HG03045 (cell line): ENCODE results near the gene TAF3.
A peak's percentile ranks its signal among the peaks of the same experiment; 100 is the strongest.
"Not testable (repeated sequence)": the region's sequence is repeated elsewhere in the genome, so short reads cannot be mapped to it uniquely, and the experiment has no call there.

Experiments used
- ATAC-seq: cut with Tn5 transposase; IDR thresholded peaks from one replicate; pipeline ENCODE4 v1.9.1; 2021; ENCODE audit warnings: mild to moderate bottlenecking, moderate library complexity; ENCODE audit not compliant: unreplicated experiment

Gene TAF3

DNA sequence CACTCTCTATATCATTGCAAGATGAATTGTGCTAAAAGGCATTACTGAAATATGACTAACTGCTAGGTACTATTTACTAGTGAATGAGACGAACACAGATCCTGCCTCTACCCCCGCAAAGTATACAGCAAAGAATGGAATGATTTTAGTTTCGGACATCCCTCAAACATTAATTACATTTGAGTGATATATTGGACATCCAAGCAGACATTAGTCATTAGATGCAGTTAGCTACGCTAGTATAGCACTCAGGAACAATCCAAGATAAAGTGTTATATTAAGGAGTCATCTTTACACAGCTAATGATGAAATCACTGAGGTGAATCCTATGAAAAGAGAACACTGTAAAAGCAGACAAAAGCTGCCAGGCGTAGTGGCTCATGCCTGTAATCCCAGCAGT, 7.3 kb upstream of the TAF3 start:
- no peak for ATAC-seq

DNA sequence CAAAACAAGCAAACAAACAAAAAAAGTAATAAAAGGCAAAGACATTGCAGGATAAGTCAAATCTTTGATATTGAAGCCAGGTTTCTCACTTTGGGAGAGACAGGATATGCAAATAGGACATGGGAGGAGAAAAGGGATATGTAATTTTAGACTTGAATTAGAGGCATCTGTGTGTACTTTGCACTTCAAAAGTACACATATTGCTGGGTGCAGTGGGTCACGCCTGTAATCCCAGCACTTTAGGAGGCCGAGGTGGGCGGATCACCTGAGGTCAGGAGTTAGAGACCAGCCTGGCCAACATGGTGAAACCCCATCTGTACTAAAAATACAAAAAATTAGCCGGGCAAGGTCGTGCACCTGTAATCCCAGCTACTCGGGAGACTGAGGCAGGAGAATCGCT, 6.6 kb upstream of the TAF3 start:
- ATAC-seq: not testable (repeated sequence)

DNA sequence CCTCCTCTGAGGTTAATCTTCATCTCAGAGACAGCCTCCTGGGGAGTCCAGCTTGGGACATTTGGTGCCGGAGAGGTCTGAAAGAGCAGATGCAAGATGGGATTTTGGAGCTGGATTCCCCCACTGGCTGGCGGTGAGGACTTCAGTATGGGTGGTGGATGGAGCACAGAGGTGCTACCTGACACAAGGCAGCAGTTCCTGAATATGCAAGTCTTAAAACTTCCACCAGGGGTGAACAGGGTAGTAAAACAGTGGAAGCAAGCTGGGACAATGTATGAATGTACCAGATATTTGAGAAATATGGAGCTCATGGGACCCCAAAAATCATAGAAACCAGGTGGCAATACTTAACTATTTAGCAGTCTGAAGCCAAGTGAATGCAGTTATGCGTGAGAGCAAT, 4.8 kb upstream of the TAF3 start:
- no peak for ATAC-seq

DNA sequence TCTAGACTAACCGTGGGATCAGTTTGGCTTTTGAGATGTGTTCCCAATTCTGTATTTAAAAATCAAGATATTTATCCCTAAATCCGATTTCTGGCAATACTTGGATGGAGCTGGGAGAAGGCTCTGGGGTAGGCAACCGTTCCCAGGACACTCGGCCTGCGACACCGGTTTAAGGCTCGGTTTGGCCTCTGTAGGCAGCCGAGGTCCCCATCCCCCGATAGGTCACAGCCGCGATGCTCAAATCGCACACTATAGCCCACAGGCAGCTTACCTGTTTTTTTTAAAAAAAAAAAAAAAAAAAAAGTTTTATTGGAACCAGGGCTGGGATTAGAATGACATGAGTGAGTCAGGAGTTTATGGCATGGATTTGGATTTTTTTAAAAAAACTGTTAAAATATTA, 729 bp upstream of the TAF3 start:
- no peak for ATAC-seq

DNA sequence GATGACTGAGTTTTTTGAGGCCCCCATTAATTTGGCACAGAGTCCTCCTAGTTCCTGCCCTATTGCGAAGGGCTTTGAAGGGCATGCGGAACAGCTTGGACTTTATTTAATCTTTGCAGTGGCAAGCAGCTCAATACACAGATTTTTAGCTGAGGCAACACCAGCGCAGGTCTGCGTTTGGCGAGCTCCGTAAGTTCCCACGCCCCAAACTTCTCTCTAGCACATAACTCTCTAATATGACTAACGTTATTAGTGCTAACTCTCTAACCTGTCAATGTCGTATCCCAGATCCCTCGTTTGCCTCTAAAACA, 366 bp upstream of the TAF3 start:
- ATAC-seq: no peak

DNA sequence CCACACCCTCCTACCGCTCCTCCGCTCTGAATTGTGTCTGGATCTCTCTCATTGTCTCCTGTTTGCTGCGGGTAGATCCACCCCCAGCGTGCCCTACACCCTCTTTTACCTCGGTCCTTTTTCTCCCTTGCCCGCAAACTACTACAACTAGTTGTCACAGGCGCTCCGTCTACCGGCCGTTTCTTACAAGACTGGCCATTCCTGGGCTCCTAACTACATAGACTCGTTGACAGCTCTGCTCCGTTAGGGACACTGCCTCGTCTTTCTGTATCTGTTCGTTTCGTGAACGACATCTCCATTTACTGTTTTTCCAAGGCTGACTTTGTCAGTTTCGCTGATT, 786 bp downstream of the TAF3 start:
- ATAC-seq: peak; percentile 28

DNA sequence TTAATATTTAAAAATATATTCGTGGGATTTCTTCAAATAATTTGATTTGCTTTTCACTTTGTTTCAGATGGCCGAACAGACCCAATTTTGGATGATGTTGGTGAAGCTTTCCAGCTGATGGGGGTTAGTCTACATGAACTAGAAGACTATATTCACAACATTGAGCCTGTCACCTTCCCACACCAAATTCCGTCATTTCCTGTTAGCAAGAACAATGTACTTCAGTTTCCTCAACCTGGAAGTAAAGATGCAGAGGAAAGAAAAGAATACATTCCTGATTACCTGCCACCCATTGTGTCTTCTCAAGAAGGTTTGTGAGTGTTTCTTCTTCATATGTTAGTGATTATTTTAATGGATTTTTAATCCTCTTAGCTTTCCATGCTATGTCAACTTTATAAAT, 5.9 kb downstream of the TAF3 start:
- no peak for ATAC-seq

DNA sequence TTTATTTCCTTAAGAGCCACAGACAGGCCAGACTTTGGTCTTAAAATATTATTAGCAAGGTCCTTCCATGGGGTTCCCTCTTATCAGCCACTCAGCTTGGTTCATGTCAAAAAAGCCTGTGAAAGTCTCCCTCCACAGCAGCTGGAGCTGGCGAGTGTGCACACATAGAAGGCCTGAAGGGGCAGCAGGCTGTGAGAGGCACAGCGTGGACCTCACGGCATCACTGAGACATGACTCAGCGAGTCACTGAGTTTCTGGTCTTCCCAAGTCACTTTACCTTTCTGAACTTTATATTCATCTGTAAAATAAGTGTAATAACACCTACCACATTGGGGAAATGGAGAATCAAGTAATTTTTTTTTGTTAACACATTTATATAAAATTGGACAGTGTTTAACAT, 8.7 kb downstream of the TAF3 start:
- ATAC-seq: no peak

DNA sequence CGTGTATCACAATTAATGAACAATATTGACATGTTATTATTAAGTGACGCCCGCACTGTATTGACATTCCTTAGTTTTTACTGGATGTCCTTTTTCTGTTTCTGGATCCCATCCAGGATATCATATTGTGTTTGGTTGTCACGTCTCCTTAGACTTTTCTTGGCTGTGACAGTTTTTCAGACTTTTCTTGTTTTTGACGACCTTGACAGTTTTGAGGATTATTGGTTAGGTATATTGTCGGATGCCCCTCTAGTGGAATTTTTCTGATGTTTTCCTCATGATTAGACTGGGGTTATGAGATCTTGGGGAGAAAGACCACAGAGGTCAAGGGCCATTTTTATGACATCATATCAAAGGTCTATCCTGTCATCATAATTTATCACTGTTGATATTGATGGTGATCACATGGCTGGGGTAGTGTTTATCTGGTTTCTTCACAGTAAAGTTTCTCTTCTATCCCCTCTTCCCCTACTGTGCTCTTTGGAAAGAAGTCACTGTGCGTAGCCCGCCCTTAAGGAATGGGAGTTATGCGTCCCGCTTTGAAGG, 11.1 kb downstream of the TAF3 start:
- no peak for ATAC-seq

DNA sequence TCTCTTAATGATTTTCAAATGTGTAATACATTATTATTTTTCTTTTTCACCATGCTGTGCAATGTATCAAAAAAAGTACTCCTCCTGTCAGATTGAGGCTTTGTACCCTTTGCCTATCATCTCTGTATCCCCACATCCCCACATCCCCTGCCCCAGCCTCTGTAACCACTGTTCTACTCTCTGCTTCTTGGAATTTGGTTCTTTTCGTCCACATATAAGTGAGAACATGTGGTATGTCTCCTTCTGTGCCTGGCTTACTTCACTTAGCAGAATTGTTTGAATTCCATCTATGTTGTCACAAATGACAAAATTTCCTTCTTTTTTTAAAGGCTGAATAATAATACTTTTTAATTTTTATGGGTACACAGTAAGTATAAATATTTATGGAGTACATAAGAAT, 13.8 kb downstream of the TAF3 start:
- no peak for ATAC-seq

DNA sequence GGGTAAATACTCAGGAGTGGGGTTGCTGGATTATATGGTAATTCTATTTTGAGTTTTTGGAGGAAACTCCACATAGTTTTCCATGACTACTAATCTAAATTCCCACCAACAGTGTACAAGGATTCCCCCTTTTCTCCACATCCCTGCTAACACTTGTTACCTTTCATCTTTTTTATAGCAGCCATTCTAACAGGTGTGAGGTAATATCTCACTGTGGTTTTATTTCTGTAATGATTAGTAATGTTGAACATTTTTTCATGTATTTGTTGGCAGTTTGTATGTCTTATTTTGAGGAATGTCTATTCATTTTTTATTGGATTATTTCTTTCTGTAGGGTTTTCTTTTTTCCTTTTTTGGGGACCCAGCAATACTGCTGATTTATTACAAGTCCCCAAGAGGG, 14.9 kb downstream of the TAF3 start:
- ATAC-seq: no peak

DNA sequence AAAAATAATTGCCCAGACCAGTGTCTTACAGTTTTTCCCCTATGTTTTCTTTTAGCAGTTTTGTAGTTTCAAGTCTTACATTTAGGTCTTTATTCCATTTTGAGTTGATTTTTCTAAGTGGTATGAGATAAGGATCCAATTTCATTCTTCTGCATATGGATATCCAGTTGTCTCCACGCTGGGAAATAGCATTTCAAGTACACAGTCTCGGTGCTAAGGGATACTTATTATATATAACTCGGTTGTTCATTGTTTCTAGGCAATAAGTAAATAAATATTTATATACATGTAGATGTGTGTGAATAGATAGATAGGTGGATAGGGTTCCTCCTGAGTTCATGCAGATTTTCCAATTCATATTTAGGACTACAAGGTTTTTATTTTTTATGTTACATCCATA, 16.0 kb downstream of the TAF3 start:
- no peak for ATAC-seq

DNA sequence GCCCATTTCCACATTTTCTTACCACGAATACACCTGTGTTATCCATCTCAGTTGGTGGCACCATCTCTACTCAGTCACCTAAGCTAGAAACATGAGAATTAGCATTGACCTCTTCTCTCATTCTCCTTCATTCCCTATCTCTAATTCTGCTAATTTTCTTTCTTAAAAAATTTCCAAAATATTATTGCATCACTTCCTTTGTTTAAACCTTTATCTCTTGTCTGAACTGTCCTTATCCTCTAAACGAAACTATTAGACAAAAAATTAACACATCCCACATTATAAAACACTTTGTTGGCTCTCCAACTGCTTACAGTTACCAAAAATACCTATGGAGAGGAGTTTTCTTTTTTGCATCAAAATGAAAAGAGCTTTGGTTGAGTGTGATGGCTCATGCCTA, 18.3 kb downstream of the TAF3 start:
- ATAC-seq: no peak

DNA sequence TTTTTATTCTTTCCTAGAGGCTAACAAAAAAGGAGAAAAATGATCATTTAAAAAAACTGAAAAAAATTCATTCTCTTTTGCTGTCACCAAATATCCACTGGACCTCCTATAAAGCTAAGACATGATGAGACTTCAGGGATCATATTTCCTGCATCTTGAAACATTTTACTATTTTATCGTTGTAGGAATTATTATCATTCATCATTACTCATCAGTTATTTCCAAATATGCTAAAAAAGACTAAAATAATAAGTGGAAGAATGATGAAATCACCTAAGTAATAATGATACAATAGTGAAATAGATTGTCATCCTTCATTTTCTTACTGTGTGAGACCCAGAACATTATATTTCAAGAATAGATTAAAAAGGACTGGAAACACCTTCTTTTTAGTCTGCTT, 28.3 kb downstream of the TAF3 start:
- ATAC-seq: no peak

DNA sequence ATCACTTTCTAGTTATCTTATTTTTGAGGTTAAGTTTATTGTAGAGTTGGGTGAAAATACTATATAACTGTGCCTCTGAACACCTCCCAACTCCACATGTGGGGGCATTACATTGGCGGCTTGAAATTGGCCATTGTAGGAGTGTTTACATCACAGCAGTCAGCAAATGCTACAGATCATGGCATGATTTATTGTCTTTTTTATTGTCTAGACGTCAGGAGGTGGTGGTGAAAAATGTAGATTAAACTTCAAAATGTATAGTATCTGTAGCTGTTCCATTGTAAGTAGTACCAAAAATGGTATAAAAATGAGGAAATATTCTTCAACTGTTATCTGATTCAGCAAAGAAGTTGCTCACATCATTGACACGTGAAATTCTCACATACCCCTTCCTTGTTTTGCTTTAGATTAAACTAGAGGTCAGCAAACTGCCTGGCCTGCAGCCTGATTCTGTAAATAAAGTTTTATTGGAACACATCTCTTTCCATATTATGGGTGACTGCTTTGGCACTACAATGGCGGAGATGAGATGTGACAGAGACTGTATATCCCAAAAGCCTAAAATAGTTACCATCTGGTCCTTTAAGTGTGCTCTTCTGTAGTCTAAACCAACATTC, 35.0 kb downstream of the TAF3 start:
- no peak for ATAC-seq

DNA sequence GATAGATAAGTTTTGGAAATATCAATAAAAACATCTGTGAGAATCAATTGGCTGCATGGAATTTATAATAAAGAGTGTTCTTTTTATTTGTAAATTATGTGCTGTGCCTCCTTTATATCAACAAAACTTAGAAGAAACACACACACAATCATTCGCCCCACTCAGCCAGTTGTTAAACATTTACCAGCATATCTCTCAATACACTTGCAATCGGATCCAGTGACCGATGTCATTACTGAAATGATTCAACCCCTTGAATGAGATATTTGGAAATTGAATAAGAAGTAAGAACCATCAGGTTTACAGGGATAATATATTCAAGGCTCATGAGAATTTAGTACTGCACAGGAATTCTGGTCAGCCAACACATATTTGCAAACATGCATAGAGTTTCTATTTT, 35.6 kb downstream of the TAF3 start:
- ATAC-seq: no peak

DNA sequence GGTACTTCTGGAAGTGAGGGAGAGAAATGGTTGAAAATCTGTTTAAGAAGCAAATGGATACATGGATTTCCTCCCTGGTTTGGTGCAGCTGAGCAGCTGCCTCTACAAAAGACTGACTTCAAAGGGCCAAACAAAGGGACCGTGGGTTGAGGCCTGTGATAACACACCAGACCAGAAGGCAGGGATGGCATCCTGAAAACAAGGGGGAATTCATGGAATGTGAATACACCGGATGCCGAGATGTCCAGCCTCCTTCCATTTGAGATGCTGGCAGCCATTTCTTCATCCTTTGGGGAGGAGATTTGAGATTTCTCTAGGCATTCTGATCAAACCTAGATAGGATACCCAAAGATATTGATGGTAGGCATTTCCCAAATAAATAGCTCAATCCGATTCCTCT, 36.9 kb downstream of the TAF3 start:
- no peak for ATAC-seq

DNA sequence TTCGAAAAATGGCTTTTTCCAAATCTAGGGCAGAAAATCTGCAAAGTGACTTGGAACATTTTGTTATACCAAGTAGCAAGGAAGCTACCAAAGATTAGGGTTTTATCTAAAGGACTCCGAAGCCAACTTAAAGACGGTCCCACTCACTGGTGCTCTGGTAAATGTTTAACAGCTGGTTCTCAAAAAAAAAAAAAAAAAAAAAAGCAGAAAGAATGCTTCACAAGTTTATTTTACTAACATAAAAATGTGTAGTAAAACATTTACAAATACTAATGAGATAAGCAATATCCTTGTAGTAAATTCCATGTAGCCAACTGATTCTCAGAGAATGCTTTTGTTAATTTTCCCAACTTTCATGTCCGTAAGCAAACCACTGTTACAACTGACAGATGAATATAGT, 38.4 kb downstream of the TAF3 start:
- no peak for ATAC-seq

DNA sequence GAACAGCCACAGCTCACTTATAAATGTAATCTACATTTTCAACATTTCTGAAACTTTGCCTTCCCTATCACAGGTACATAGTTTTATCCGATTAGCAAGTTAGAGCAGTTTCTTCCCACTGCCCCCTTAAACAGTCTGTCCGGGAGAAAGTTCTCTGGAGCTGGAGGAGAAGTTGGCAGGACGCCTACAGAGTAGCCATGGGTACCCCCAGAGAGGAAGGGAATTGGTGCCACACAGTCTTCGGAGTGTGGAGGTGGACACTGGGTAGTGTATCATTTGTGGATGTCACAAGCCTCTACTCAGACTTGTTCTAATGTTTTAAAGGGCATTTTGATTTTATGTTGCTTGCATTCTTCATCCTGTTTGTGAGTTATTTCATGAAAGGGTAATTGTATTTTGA, 39.0 kb downstream of the TAF3 start:
- no peak for ATAC-seq

DNA sequence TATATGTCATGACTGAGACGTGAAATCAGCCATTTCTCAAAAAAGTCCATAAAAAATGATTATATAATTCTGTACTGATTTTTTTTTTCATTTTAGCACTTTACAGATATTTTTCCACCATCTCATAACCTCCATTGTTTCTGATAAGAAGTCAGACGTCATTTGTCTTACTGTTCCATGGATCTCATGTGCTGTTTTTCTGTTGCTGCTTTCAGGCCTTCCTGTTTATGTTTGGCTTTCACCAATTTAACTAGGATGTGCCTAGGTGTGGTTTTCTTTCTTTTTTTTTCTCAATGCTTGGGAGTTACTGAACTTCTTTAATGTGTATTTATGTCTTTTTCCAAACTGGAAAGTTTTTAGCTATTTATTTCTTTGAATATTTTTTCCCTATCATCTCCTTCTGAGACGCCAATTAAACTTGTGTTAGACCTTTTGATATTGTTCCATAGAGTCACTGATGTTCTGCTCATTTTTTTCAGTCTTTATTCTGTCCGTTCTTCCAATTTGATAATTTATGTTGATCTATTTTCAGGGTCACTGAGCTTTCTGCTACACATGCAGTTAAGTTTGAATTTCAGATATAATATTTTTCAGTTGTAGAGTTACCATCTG, 43.3 kb downstream of the TAF3 start:
- ATAC-seq: no peak

DNA sequence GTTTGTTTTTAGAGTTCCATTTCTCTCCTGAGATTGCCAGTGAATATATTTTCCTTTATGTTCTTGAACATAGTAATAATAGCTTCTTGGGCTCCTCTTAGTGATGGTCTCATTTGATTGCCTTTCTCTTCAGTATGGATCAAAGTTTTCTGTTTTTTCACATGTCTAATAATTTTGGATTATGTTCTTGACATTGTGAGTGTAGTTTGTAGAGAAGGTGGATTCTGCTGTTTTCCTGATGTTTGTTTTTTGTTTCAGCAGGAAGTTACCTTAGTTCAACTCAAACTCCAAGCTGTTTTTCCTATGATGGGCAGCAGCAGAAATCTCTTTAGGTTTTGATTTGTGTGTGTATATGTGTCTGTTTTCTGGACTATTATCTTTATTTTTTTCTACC, 43.8 kb downstream of the TAF3 start:
- no peak for ATAC-seq

DNA sequence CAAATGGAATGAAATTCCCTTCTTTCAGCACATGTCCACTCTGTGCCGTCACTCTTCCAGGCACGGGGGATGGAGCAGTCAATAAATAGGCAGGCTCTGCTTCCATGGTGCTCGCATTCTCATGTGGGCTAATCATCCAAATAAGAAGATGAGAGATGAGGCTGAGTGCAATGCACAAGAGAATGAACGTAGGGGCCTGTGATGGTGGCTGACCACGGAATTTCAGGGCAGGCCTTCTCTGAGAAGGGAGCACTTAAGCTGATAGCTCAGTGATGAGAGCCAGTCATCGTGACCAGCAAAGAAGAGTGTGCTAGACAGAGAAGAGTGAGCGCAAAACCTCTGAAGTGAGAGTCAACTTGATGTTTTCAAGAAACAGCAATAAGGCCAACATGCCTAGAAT, 47.9 kb downstream of the TAF3 start:
- no peak for ATAC-seq

DNA sequence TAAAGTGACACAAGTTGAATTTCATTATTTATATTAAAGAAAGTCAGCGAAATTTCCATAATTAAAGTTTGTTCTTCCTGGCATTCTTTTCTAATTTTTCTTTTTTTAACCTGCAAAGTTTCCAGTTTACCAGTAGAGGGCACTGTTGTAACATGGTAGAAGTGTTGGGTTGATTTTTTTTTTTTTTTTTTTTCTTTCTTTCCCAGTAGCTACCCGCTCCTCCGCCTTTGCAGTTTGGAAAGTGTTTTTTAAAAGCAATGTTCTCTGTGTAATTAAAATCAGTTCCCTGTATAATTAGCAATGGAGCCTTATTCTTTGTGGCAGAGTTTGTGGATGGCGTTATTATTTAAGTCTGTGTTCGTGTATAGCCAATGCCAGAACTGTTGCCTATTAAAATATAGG, 53.7 kb downstream of the TAF3 start:
- ATAC-seq: no peak
